Testis (tissue), 2 donors: ENCODE data around the gene SLC26A11.

Source experiments
- POLR2A ChIP-seq: fragments of 450-650 bp; IDR thresholded peaks from one replicate; pipeline ENCODE4 v1.6.1; 2017; ENCODE audit warnings: antibody characterized with exemption, mild to moderate bottlenecking, moderate library complexity
- TF ChIP-seq, protein P1 (sequence below), 3 experiments: fragments of 450-650 bp in 2 of 3; fragments of 200-600 bp in 1 of 3; sonication (generic) in 1 of 3; IDR thresholded peaks; one replicate each; pipeline ENCODE4 v1.5.1; 2016 to 2019; ENCODE audit warnings: antibody characterized with exemption in 3 of 3, mild to moderate bottlenecking in 2 of 3, moderate library complexity in 1 of 3

GRCh38 chr17:80291691-80292487 lies 71.7 kb downstream of the SLC26A11 start:
- TF ChIP-seq, protein P1, sequence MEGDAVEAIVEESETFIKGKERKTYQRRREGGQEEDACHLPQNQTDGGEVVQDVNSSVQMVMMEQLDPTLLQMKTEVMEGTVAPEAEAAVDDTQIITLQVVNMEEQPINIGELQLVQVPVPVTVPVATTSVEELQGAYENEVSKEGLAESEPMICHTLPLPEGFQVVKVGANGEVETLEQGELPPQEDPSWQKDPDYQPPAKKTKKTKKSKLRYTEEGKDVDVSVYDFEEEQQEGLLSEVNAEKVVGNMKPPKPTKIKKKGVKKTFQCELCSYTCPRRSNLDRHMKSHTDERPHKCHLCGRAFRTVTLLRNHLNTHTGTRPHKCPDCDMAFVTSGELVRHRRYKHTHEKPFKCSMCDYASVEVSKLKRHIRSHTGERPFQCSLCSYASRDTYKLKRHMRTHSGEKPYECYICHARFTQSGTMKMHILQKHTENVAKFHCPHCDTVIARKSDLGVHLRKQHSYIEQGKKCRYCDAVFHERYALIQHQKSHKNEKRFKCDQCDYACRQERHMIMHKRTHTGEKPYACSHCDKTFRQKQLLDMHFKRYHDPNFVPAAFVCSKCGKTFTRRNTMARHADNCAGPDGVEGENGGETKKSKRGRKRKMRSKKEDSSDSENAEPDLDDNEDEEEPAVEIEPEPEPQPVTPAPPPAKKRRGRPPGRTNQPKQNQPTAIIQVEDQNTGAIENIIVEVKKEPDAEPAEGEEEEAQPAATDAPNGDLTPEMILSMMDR (IDR thresholded peaks at IDR 0.05), result no peak
- TF ChIP-seq POLR2A, result no peak
